ENCODE results near the gene FOXP1. TPM values are rescaled to one million over a fixed set of nuclear protein-coding genes. Genes with fewer than 3 reads are reported as not detected.

Gene FOXP1
- total and polyA plus RNA-seq, 2 donors (not counting 1 experiment from before 2014, with no cell fraction given), result 91.1 to 508 TPM

DNA sequence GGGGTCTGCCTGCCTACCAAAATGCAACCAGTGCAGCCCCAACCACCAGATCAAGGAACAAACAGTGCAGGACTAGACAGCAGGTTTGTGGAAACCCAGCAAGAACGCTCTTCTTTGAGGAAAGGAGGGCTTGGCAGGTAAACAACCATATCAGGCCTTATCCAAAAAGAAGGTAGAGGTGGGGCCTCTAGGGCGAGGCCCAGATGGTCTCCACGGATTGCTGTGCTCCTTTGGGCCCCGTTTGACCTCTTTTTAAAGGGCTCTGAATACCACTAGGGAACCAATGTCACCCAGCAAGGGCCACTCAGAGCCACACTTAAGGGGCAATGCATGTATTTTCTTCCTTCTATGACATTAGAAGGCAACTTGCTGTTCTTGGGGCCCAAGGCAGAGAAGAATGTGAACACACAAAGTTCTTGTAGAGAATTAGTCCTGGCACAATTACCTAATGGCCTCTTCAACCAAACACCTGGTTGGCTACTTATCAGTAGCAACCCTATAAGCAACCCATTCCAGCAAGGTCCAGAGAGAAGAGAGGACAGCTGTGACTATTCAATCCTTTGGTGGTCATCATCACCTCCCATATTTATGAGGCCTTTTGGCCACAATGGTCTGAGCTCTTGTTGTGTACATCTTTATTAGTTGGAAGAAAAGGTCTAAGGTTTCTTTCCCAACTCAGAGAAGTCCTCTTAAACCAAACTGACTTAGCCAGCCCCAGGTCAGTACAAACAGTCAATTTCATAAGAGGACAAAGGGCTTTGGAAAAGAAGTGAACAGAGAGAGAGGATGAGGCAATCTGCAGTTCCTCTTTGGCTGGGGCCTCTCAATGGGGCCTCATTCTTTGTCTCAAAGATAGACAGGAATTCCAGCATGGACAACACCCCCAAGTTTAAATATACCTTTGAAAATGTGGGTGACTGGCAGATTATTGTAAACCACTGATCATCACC, 36.0 kb downstream of the FOXP1 start:
- H3K27me3 Mint-ChIP-seq, result peaks cover 8% of the 10 kb centered on the region
- Histone ChIP-seq H3K9me3 (ENCODE audit: control extremely low read depth in 1 of 3, control insufficient read depth in 2 of 3, insufficient read depth in 1 of 3, low read length in 2 of 3) (no peaks in the 10 kb centered on the region), H3K27ac (ENCODE audit: low read length in 2 of 2) (no peak overlapping the region), H2AFZ (ENCODE audit: insufficient read depth, low read depth, low read length, poor library complexity, severe bottlenecking) (no peak overlapping the region), H3K79me2 (ENCODE audit: control insufficient read depth, insufficient read depth, low read length) (peaks cover 71% of the 10 kb centered on the region), H3K4me1 (ENCODE audit: control insufficient read depth in 2 of 2, insufficient read depth in 2 of 2, low read length in 2 of 2) (peaks cover 15 to 34% of the 10 kb centered on the region in 2 donors), H3K9ac (ENCODE audit: low read length) (no peak overlapping the region), H3K4me2 (replicated peaks; ENCODE audit: low read depth, low read length, poor library complexity, severe bottlenecking) (no peak overlapping the region), H3K27me3 (replicated peaks in 1 of 4; ENCODE audit: control extremely low read depth in 1 of 4, control insufficient read depth in 3 of 4, insufficient read depth in 4 of 4, low read length in 3 of 4) (no peaks in the 10 kb centered on the region), H4K20me1 (ENCODE audit: control insufficient read depth, insufficient read depth, low read length, poor library complexity, severe bottlenecking) (peaks cover 29% of the 10 kb centered on the region), H3K4me3 (ENCODE audit: control extremely low read depth in 1 of 5, extremely low read depth in 1 of 5, insufficient read depth in 1 of 5, low read depth in 2 of 5, low read length in 4 of 5) (no peak overlapping the region), H3K36me3 (replicated peaks in 1 of 2; ENCODE audit: control extremely low read depth in 1 of 2, control insufficient read depth in 1 of 2, extremely low read depth in 1 of 2, insufficient read depth in 2 of 2, low read length in 1 of 2) (peaks cover 0 to 3% of the 10 kb centered on the region in 2 experiments)
- ATAC-seq (ENCODE audit: low read depth), result no peak
- no peak overlapping the region for H3K4me3 Mint-ChIP-seq
- WGBS (ENCODE audit: insufficient coverage), result 91% methylated on average over 4 of the region's 4 CpGs
- H3K27ac Mint-ChIP-seq, result no peak overlapping the region
- peaks cover 34% of the 10 kb centered on the region for H3K4me1 Mint-ChIP-seq
- ChIA-PET CTCF (no interaction called here), POLR2A (no interaction called here)
- intact Hi-C loops (cut with micrococcal nuclease), result no loop called here
- TF ChIP-seq, protein P1, sequence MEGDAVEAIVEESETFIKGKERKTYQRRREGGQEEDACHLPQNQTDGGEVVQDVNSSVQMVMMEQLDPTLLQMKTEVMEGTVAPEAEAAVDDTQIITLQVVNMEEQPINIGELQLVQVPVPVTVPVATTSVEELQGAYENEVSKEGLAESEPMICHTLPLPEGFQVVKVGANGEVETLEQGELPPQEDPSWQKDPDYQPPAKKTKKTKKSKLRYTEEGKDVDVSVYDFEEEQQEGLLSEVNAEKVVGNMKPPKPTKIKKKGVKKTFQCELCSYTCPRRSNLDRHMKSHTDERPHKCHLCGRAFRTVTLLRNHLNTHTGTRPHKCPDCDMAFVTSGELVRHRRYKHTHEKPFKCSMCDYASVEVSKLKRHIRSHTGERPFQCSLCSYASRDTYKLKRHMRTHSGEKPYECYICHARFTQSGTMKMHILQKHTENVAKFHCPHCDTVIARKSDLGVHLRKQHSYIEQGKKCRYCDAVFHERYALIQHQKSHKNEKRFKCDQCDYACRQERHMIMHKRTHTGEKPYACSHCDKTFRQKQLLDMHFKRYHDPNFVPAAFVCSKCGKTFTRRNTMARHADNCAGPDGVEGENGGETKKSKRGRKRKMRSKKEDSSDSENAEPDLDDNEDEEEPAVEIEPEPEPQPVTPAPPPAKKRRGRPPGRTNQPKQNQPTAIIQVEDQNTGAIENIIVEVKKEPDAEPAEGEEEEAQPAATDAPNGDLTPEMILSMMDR (IDR thresholded peaks at IDR 0.05), result no peak
- TF ChIP-seq EZH2 (IDR thresholded peaks at IDR 0.05; ENCODE audit: borderline replicate concordance, insufficient read depth, low read depth, low read length, poor library complexity, severe bottlenecking), result no peak
- DNase-seq, result no peak
- H3K9me3 Mint-ChIP-seq (ENCODE audit: insufficient read depth), result no peaks in the 10 kb centered on the region

DNA sequence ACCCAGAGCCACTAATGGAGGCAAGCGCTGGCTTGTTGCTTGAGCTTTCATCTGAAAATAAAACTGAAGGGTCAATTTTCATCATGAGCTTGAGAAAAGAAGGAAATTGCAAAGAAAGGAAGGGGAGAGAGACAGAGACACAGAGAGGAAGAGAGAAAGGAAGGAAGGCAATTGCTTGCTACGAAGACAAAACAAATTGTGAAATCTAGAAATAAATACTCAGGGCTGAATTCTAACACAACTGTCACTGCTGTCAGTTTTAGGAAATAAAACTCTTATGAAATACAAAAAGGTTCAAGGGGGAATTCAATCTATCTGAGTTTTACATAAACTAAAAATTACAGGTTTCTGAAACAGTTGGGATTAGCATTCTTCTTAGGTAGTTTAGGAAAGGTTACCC, 36.7 kb downstream of the FOXP1 start:
- Histone ChIP-seq H3K4me2 (replicated peaks; ENCODE audit: low read depth, low read length, poor library complexity, severe bottlenecking) (no peak overlapping the region), H3K4me3 (ENCODE audit: control extremely low read depth in 1 of 5, extremely low read depth in 1 of 5, insufficient read depth in 1 of 5, low read depth in 2 of 5, low read length in 4 of 5) (no peak overlapping the region), H3K36me3 (replicated peaks in 1 of 2; ENCODE audit: control extremely low read depth in 1 of 2, control insufficient read depth in 1 of 2, extremely low read depth in 1 of 2, insufficient read depth in 2 of 2, low read length in 1 of 2) (peaks cover 0 to 3% of the 10 kb centered on the region in 2 experiments), H3K27me3 (replicated peaks in 1 of 4; ENCODE audit: control extremely low read depth in 1 of 4, control insufficient read depth in 3 of 4, insufficient read depth in 4 of 4, low read length in 3 of 4) (no peaks in the 10 kb centered on the region), H3K27ac (ENCODE audit: low read length in 2 of 2) (no peak overlapping the region), H3K79me2 (ENCODE audit: control insufficient read depth, insufficient read depth, low read length) (peaks cover 73% of the 10 kb centered on the region), H3K4me1 (ENCODE audit: control insufficient read depth in 2 of 2, insufficient read depth in 2 of 2, low read length in 2 of 2) (peaks cover 20 to 41% of the 10 kb centered on the region in 2 donors), H4K20me1 (ENCODE audit: control insufficient read depth, insufficient read depth, low read length, poor library complexity, severe bottlenecking) (peaks cover 29% of the 10 kb centered on the region), H2AFZ (ENCODE audit: insufficient read depth, low read depth, low read length, poor library complexity, severe bottlenecking) (no peak overlapping the region), H3K9me3 (ENCODE audit: control extremely low read depth in 1 of 3, control insufficient read depth in 2 of 3, insufficient read depth in 1 of 3, low read length in 2 of 3) (no peaks in the 10 kb centered on the region), H3K9ac (ENCODE audit: low read length) (no peak overlapping the region)
- no peak for ATAC-seq (ENCODE audit: low read depth)
- Mint-ChIP-seq H3K27ac (no peak overlapping the region), H3K27me3 (peaks cover 11% of the 10 kb centered on the region), H3K4me3 (no peak overlapping the region), H3K9me3 (ENCODE audit: insufficient read depth) (no peaks in the 10 kb centered on the region), H3K4me1 (peaks cover 38% of the 10 kb centered on the region)
- TF ChIP-seq, protein P1 (IDR thresholded peaks at IDR 0.05), result no peak
- no peak for TF ChIP-seq EZH2 (IDR thresholded peaks at IDR 0.05; ENCODE audit: borderline replicate concordance, insufficient read depth, low read depth, low read length, poor library complexity, severe bottlenecking)
- WGBS (ENCODE audit: insufficient coverage), result 100% methylated on average over 1 of the region's 2 CpGs
- POLR2A ChIA-PET, result interaction anchor here (0.6 kb wide), 1 partner anchor 36 kb away, joined by 3 read pairs; no protein-coding TSS in a partner anchor
- CTCF ChIA-PET, result no interaction called here
- intact Hi-C loops (cut with micrococcal nuclease), result no loop called here
- DNase-seq, result no peak

Data from B cell (primary cell).